GM12873 (cell line): ENCODE results near the gene SYTL3.

Experiments
- CTCF ChIP-seq: IDR thresholded peaks from 2 replicates; pipeline ENCODE4 v1.5.1; 2012; ENCODE audit warnings: low read depth, mild to moderate bottlenecking, moderate library complexity, low read length, control low read depth; ENCODE audit not compliant: insufficient read depth; ENCODE audit errors: missing control alignments

Gene SYTL3

DNA sequence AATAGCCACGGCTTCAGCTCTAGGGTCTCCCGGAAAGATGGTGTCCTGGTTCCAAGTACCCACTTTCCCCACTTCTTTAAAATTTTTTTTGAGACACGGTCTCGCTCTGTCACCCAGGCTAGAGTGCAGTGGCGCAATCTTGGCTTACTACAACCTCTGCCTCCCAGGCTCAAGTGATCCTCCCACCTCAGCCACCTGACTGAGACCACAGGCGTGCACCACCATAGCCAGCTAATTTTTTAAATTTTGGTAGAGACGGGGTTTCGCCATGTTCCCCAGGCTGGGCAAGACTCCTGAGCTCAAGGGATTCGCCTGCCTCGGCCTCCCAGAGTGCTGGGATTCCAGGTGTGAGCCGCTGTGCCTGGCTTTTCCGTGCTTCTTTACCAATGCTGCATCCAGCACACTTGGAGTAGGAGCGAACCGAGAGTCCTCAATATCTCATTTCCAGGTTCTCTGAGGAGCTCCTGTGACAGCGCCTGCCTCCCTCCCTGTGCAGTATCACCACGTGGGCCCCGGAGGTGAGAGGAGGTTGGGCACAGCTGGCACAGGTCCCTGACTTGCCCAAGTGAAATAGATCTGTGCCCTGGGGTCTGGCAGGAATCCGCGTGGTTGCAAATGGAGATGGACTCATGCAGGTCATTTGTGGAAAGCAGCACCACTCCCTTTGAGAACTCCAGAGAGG lies 132.0 kb downstream of the SYTL3 start:
- no peak for TF ChIP-seq CTCF

GRCh38 chr6:158782432-158783166 lies 132.7 kb downstream of the SYTL3 start:
- no peak for TF ChIP-seq CTCF

GRCh38 chr6:158783167-158783450 lies 133.3 kb downstream of the SYTL3 start:
- no peak for TF ChIP-seq CTCF

DNA sequence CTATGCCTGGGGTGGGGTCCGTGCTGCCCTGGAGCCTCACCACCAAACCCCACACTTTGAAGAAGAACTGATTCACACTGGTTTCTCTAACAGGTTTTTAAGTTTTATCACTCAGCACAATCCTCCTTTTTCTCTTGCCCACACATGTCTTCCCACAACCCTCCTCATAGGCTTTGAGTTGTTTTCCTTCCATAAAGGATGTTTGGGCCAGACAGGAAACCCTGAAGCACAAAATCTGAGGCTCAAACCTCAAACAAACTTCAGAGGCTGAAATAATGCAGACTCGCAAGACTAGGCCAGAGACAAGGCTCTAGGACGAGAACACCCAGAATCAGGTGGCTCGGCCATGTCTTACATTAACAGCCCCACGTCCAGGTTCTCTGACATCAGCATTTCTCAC lies 134.0 kb downstream of the SYTL3 start:
- no peak for TF ChIP-seq CTCF

- no peak for TF ChIP-seq CTCF
These were observed 134.7 kb downstream of the SYTL3 start for GRCh38 chr6:158784505-158784904.

DNA sequence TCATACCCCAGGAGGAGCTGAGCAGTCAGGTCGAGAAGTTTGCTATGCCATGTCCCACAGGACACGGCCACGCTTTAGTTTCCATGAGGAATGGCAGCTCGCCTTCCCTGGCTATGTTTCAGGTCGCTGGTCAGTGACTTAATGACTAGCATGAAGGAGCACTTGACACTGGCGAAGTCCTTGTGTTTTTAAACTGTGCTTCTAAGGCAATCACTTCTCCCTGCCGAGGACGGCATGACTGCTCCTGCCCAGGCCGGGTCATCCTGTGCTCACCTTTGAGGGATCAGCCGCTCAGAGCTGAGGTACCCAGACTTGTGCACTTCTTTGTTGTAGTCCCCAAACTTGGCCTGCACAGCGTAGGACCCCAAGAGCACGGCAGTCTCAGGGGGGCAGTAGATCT lies 135.2 kb downstream of the SYTL3 start:
- TF ChIP-seq CTCF = no peak

DNA sequence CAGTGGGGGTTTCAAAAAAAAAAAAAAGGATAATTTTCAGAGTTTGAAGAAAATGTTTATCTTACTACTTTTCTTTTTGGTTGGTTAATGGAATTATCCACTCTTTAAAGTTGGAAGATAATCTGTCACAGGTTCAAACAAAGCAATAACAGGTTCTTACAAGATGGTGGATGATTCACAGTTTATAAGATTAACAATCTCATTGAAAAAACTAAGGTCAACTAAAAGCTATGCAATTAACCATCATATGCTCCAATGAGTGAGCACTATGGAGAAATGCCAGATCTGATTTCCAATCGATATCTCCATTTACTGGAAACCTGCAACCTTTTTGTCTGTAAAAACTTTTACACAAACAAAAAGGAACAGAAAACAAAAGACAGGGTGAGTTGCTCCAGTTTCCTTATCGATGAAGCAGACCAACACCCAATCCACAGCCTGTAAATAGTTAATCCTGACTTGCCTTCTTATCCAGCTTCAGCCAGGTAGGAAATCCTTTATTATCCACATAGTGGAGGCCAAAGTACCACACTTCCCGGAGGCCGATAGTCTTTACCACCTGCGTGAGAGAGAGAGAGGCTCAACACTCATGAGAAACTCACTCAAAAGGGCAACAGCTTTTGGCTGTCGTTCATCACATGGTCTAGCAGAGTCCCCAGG lies 136.9 kb downstream of the SYTL3 start:
- TF ChIP-seq CTCF = no peak
